GM19025 (cell line): ENCODE measurements around the gene NLGN1.
"Not testable (repeated sequence)": the region's sequence is repeated elsewhere in the genome, so short reads cannot be mapped to it uniquely, and the experiment has no call there.

Experiments used
- ATAC-seq: cut with Tn5 transposase; IDR thresholded peaks from one replicate; pipeline ENCODE4 v1.9.1; 2021; ENCODE audit warnings: mild to moderate bottlenecking, low read depth, moderate library complexity; ENCODE audit not compliant: unreplicated experiment

Gene NLGN1

DNA sequence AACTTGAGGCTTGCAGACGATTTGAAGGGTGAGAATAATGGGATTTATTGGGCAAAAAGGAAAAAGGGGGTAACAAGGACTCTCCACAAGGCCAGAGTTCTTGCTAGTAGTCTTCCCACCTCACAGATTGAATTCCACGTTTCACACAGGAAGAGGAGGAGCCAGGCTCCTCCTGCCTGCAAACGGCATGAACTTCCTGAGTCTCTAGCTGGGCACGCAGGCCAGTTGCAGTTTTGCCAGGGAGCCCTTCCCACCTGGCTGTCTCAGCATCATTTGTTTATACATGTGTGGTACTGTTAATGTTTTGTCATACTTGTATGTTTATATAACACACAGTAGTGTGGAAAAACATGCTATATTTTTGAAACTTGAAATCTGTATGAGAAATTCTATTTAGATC, 155.0 kb downstream of the NLGN1 start:
- ATAC-seq: no peak

DNA sequence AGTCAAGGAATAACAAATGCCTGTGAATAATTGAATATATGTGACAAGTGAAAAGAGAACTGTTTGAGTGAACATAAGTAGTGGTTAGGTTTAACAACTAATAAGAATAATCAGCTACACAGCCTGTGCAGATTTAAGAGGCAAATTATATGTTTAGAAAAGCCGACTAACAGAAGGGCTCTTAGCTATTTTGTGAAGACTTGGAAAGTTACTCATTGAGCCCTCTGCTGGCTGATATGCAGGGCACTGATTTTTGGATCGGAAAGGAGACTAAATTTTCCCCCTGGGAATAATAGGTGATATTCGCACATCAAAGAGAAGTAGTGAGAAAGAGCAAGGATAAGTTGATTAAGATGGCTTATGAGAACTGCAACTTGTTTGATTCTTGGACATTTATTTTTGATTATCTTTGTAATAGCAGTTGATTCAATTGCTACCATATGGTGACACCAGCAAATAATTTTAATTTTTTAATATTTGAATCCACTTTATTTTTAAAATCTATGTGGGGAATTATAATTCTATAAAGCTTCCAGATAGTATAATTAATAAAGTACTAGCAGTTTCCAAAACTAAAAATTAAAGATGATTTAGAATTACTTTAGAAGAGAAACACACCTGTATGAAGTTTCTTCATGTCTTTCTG, 156.2 kb downstream of the NLGN1 start:
- no peak for ATAC-seq

DNA sequence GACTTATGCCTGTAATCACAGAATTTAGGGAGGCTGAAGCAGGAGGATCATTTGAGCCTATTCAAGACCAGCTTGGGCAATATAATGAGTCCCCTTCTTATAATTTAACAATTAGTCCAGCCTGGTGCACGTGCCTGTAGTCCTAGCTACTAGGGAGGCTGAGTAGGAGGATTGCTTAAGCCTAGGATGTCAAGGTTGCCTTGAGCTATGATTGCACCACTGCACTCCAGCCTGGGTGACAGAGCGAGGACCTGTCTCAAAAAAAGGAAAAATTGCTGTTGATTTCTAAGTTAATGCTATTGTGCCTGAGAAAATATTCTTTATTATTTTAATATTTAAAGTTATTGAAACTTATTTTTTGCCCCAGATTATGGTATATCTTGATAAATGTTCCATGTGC, 159.0 kb downstream of the NLGN1 start:
- ATAC-seq: no peak

DNA sequence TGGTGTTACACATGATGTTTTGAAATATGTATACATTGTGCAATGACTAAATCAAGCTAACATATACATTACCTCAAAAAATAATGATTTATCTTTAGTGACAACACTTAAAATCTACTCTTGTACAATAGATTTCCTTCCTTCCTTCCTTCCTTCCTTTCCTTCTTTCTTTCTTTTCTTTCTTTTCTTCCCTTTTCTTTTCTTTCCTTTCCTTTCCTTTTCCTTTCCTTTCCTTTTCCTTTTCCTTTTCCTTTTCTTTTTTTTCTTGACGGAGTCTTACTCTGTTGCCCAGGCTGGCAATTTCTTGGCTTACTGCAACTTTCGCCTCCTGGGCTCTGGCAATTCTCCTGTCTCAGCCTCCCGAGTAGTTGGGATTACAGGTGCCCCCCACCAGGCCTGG, 170.5 kb downstream of the NLGN1 start:
- no peak for ATAC-seq

DNA sequence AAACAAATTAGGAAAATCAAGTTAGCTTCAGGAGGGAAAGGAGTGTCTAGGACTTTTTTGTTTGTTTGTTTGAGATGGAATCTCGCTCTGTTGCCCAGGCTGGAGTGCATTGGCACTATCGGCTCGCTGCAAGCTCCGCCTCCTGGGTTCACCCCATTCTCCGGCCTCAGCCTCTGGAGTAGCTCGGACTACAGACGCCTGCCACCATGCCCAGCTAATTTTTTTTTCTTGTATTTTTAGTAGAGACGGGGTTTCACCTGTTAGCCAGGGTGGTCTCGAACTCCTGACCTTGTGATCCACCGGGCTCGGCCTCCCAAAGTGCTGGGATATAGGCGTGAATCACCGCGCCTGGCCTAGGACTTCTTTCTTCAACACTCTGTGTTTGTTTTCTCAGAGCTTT, 171.1 kb downstream of the NLGN1 start:
- ATAC-seq: no peak

DNA sequence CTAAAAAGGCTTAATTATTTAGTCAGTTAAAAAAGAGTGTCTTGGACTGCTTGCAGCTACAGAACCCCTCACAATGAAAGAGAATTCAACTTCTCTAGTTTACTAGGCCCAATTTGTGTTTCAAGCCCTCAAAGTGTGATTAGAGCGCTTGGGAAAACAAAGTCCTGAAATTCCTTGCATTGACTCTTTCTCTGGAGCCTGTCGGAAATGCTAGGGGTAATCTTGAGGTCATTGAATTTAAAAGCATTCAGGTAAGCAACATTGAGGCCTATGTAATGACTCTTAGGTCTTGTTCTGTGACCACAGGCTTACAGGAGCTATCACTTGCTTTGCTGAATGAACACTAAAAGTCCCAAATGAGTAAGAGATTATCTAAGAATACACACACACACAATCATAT, 186.0 kb downstream of the NLGN1 start:
- ATAC-seq: no peak

DNA sequence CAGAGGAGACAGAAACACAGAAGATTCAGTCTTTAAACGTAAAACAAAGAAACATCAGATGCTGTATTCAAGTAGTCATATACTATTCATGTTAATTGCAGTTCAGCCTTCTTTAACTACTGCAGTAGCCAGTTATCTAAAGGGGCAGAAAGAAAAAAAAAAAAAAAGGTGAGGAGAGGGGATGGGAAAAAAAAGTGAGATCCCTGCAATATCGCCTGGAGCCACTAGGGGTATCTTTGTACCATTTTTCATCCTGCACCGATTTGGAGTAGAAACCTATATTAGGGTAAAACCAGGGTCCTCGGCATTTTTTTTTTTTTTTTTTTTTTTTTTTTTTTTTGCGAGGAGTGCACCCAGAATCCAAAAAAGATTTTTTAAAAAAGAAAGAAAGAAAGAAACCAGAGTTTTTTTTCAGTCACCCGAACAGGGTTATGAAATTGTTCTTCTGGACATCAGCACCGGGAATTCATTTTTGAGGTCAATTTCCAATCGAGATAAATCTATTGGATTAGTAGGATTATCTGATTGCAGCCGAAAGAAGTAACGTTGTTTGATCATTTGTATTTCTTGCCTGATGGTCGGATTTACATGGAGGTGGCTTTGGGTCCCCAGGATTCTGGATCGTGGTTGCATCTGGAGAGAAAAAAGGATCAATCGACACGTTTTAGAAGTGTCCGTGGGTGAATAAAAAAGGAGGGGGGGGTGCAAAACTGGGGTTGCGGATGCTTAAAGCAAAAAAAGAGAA, 186.7 kb downstream of the NLGN1 start:
- ATAC-seq: no peak

DNA sequence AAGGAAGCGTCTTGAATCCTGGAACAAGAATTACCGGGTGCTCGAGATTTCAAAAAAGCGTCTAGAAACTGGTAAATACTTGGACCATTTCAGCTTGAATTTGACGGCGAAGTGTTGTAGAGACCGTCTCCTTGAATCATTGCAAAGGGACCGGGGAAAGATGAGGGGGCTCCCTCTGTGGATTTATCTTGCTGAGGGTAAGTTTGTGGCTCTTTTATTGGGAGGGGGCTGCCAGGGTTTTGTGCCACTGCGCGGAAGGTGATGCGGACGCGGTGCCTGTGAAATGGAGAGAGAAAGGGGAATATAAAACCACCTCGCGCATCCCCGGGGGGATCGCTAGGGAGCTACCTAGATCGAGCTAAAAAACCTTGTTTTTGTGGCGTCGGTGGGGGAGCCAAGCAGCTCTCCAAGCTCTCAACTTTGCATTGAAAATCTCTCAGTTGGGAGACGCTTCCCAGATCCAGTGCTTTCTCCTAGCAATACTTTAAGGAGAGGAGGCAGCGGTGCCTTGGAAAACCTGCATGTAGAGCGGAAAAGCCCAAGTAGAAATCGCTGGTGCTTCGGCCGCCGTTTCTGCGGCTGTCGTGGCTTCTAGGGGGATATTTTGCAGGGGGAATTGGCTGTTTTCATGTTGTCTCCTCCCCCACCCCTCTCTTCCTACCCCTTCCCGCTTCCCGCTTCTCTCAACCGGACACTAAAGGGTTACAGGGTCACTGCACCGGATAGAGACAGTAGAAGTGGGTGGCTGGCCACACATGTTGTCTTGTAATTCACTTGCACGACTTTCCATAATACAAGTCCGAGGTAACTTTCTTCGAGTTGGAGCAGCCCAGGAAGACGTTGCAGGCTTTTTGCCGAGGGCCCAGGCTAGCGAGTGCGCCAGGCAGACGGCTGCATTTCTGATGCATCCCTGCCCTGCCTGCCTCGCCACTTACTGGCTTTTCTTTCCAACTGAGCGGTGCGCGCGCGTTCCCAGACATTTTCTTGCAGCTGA, 187.6 kb downstream of the NLGN1 start:
- no peak for ATAC-seq

DNA sequence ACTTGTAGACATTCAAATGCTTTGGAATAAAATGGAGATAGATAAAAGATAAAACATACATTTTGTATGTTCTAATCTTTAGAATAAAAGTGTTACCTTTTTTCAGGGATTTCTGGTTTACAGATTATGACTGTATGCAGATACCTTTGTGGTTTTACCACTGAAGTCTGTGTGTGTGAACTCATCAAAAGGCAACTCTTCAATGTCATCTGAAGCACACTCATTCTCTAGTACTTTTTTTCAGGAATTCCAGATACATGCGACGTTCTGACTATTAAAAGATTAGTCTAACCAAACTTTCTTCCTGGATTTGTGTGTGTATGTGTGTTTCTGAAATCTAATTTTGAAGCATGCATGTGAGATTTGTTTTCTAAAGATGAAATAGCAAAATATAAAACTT, 188.6 kb downstream of the NLGN1 start:
- no peak for ATAC-seq

DNA sequence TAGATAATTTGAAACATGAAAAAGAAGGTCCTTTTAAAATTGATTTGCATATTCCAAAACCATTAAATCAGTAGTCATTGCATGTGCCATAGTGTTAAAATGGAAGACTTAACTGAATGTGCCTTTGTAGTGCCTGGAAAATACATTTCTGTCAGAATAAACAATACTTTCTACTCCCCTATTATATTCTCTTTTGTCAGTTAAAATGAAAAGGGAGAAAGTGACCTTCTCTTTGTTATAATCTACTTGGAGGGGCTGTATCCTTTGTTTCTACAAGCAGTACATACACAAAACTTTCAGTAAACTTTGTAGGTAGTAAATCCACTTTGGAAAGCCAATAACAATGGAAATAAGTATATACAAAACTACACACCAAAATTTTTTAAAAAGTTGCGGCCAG, 189.5 kb downstream of the NLGN1 start:
- ATAC-seq: no peak

DNA sequence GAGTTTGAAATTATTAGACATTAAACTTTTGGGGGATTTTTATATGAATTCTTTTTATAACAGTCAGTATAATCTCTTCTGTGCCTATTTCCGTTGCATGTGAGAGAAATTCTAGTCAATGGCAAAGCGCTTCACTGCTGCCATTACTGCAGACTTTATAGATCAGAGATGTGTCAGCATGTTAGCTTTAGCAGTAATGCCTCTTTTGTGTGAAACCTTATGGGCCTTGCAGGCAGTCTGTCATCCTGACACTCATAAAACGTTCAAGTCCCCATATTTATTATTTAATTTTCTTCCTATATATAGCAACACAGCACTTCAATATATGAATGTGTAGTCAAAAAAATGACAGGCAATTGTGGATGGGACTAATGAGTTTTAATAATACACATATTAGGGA, 191.0 kb downstream of the NLGN1 start:
- no peak for ATAC-seq

DNA sequence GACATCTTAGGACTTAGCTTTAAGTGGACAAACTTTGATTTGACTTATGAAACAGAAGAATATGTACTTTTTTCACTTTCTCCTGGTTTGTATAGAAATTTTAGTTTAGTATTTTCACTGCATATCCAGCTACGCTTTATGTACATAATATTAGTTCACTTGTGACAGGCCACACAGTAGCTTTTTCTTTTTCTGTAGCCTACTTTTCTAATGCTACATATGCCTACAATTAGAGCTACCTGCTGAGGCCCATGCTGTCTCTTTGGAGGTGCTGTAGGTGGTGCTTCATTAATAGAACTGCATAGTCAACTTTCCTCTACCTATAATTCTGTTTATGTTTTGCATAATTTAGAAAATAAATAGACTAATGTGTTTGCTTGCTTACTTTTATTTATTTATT, 191.6 kb downstream of the NLGN1 start:
- ATAC-seq: no peak

DNA sequence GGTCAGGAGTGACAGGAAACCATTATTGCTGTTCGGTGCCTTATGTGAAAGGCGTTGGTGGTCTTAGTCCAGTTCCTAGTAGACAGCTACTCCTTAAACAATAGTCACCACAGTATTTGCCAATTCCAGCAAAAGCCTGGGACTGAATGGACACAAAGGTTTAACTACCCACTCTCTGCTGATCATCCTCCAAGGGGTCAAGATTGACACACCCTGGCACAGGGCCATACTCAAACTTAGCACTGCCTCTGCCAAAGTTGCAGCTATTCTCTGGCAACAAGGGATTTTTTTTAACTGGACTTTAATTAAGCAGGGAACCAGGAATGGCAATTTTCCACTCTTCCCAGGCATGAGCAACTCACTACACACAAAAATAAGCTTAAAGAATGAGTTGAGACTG, 193.9 kb downstream of the NLGN1 start:
- ATAC-seq: no peak

DNA sequence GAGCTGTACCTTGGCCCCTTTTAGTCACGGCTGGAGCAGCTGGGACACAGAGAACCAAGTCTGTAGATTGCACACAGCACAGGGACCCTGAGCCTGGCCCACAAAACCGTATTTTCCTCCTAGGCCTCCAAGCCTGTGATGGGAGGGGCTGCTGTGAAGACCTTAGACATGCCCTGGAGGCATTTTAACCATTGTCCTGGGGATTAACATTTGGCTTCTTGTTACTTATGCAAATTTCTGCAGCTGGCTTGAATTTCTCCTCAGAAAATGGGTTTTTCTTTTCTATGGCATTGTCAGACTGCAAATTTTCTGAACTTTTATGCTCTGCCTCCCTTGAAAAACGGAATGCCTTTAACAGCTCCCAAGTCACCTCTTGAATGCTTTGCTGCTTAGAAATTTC, 197.3 kb downstream of the NLGN1 start:
- ATAC-seq: not testable (repeated sequence)

DNA sequence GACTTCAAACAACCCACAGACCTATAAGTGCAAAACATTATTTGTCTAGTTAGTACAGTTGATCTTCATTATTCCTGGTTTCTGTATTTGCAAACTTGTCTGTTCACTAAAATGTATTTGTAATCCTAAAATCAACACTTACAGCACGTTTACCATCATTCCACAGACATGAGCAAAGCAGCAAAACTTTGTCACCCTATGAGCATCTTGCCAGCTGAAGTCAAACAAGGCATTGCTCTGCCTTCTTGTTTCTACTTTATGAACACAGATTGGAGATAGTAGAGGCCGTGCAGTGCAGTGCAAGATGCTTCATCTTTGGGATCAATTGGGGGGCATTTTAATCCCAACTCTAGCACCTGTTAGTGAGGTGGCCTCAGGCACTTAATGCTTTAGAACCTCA, 202.1 kb downstream of the NLGN1 start:
- ATAC-seq: no peak

DNA sequence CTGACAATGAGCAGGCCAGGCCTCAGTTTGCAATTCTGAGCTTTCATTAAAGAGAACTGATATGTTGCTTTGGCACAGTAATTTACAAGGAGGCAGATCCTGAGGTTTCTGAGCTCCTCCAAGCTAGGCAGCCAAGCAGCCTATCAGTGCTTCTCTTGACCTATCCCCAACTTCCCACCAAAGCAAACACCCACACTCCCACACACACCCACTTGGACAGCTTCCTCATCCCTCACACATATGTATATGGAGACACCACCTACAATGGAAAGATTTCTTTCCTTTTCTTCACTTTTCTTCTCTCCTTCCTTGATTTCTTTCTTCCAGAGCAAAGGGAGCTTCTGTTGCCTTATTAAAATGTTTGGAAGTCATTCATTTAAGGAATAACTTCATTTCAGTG, 217.0 kb downstream of the NLGN1 start:
- ATAC-seq: no peak

DNA sequence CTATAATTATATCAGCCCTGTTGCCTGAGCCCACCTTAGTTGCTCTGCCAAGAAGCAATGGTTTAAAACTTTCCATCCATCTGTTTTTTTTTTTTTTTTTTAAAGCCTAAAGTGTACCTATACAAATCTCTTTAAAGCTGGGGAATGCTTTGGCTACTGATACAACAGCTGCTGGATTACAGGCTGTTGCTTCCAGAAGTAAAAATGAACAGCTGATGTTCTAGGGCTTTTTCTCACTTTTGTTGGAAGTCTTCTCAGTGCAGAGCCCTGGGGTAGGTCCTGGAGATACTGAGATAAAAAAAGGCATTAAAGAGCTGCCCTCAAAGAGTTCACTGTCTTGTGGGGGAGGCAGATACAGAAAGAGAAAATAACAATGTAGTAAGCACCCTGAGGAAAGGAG, 218.1 kb downstream of the NLGN1 start:
- ATAC-seq: no peak

DNA sequence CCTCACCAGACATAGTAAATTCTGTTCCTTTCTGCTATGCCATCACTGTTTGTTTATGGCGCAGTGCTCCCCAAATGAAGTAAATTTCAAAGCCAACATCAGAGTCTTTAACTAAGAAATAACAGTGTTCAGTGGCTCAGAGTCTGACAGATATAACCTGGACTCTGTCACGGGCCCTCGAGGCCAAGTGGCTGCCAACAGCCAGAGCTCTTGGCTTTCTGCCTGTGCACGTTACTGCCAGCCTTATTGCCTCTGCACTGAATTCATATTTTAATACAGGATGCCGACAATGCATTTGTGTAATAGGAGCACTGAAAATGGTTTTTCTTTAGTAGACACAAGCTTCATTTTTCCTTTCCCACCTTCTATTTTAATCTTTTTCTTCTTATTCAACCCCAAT, 219.9 kb downstream of the NLGN1 start:
- ATAC-seq: no peak

DNA sequence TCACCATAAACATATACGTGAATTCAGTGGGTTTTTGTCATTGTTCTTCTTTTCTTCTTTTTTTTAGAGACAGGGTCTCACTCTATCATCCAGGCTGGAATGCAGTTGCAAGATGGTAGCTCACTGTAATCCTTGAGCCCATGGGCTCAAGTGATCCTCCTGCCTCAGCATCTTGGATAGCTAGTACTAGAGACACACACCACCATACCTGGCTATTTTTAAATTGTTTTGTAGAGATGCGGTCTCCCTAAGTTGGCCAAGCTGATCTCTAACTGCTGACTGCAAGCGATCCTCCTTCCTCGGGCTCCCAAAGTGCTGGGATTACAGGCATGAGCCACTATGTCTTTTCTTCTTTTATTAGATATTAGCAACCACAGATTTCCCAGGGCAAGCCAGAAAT, 220.6 kb downstream of the NLGN1 start:
- no peak for ATAC-seq

DNA sequence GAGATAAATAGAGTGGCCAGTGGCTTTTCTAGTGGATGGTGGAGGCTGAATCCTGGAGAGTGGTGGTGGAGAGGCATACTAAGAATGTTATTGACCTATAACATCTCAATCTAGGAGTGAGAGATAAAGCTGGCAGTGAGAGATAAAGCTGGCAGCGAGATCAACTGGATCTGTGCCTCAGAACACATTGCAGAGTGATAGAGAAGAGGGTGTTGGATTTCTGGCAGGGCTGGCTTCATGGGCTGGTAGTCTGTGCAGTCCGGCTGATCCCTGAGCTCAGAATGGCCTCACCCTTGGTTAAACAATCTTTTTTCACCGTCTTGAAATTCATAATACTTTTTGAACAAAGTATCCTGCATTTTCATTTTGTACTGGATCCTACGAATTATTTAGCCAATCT, 221.2 kb downstream of the NLGN1 start:
- no peak for ATAC-seq

DNA sequence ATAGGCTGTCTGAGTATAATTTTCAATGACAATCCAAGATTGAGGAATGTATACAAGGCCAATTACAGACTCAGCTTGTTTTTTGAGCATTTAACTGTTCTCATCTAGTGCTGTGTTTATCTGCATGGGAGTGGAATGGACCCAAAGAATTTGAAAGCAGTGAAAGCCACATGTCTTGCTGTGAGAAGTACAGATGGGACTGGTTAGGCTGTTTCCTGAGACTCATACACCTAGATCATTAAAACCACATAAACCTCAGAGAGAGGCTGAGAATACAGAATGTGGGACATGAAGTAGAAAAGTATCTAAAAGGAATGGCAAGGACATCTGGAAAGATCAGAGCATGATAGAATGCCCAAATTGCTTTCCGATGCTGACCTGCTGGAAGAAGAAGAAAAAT, 224.6 kb downstream of the NLGN1 start:
- ATAC-seq: no peak
